Activated CD4-positive, alpha-beta T cell treated with anti-CD3 and anti-CD28 coated beads, Interleukin-2, amount 10 ng/mL, durations not matched to agents 24 days and 14 days (primary cell): ENCODE data around the gene C2CD3. TPM values are rescaled to one million over a fixed set of nuclear protein-coding genes. Genes with fewer than 3 reads are reported as not detected.

ENCODE experiments used
- DNase-seq: peaks from one replicate; pipeline ENCODE4 v3.0.0; 2022
- H3K27ac Mint-ChIP-seq: one replicate; pipeline ENCODE4 v1.8.0; 2022; ENCODE audit warnings: mild to moderate bottlenecking, mixed read lengths
- H3K27me3 Mint-ChIP-seq: one replicate; pipeline ENCODE4 v1.8.0; 2022; ENCODE audit warnings: mixed read lengths
- H3K36me3 Mint-ChIP-seq: one replicate; pipeline ENCODE4 v1.8.0; 2022; ENCODE audit warnings: low read depth, mild to moderate bottlenecking, mixed read lengths
- H3K4me1 Mint-ChIP-seq: one replicate; pipeline ENCODE4 v1.8.0; 2021; ENCODE audit warnings: mixed read lengths
- H3K4me3 Mint-ChIP-seq: one replicate; pipeline ENCODE4 v1.8.0; 2022; ENCODE audit warnings: mild to moderate bottlenecking, moderate library complexity, mixed read lengths
- H3K9me3 Mint-ChIP-seq: one replicate; pipeline ENCODE4 v1.8.0; 2021; ENCODE audit warnings: mixed read lengths
- intact Hi-C: fragments of 100-400 bp; cut with micrococcal nuclease; formaldehyde crosslinking; loops from one replicate; pipeline ENCODE4 v1.15.1; 2023
- total RNA-seq: library from RNA; stranded (reverse); gene quantifications from 2 replicates; pipeline ENCODE4 v1.2.3, GENCODE V29; 2022

Gene C2CD3
- total RNA-seq, 1 donor from 2014 or later, result 37.4 TPM

- no peak overlapping the region for H3K27ac Mint-ChIP-seq
- peaks cover 37% of the 10 kb centered on the region for H3K4me1 Mint-ChIP-seq
- peaks cover 30% of the 10 kb centered on the region for H3K36me3 Mint-ChIP-seq
- intact Hi-C loops, result loop anchor here (2.0 to 5.0 kb wide), 2 partner anchors 17 to 150 kb away; partner anchors contain the start of genes C2CD3 and PPME1
- H3K27me3 Mint-ChIP-seq, result no peaks in the 10 kb centered on the region
- DNase-seq, result no peak
- H3K9me3 Mint-ChIP-seq, result no peaks in the 10 kb centered on the region
- no peak overlapping the region for H3K4me3 Mint-ChIP-seq
Observed at GRCh38 chr11:74021998-74022397, 148.8 kb downstream of the C2CD3 start.

- Mint-ChIP-seq H3K27me3 (no peaks in the 10 kb centered on the region), H3K27ac (no peak overlapping the region), H3K4me3 (no peak overlapping the region), H3K4me1 (peaks cover 38% of the 10 kb centered on the region), H3K36me3 (peaks cover 32% of the 10 kb centered on the region), H3K9me3 (no peaks in the 10 kb centered on the region)
- DNase-seq, result no peak
- intact Hi-C loops, result loop anchor here (1.0 to 5.0 kb wide), 4 partner anchors 16 to 152 kb away; partner anchors contain the start of genes C2CD3, PPME1 and UCP2
Observed at GRCh38 chr11:74020539-74020938, 150.3 kb downstream of the C2CD3 start.

GRCh38 chr11:74019860-74020259 is 150.9 kb downstream of the C2CD3 start:
- intact Hi-C loops, result loop anchor here (1.0 to 5.0 kb wide), 5 partner anchors 9 to 152 kb away; partner anchors contain the start of genes C2CD3, PPME1 and UCP2
- peak; percentile 70 for DNase-seq
- Mint-ChIP-seq H3K4me1 (peaks cover 41% of the 10 kb centered on the region), H3K27ac (no peak overlapping the region), H3K36me3 (peaks cover 30% of the 10 kb centered on the region), H3K4me3 (no peak overlapping the region), H3K9me3 (no peaks in the 10 kb centered on the region), H3K27me3 (no peaks in the 10 kb centered on the region)

DNA sequence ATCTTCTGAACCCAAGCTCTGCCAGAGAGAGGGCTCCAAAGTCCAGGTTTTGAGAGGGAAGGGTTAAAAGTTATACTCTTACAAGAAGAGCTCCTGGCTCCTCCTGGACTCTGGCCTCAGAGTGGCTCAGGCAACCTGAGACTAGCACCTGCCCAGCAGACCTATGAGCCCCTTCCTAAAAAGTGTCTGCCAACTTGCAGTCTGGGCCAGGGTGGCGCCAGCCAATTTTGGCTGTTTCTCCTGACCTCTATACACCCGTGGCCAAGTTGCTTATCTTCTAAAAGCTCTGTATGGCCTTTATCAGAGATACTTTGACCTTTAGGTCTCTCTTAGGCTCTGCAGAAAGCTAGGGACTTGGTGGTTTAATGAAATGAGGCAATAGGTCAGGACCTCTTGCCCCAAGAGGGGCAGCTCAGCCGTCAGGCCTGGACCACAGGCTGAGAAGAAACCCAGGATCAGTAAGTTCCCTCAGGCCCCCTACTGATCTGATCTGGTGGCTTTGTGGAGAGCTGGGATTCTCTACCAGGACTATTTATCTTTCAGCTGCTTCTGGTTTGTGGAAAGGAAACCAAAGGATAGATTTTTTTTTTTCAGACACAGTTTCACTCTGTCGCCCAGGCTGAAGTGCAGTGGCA is 151.6 kb downstream of the C2CD3 start:
- Mint-ChIP-seq H3K4me3 (no peak overlapping the region), H3K9me3 (no peaks in the 10 kb centered on the region), H3K27me3 (no peaks in the 10 kb centered on the region), H3K36me3 (peaks cover 30% of the 10 kb centered on the region), H3K27ac (no peak overlapping the region), H3K4me1 (peaks cover 43% of the 10 kb centered on the region)
- intact Hi-C loops, result loop anchor here (1.0 kb wide), 1 partner anchor 8 kb away; no protein-coding TSS in a partner anchor
- DNase-seq, result peak; percentile 60

DNA sequence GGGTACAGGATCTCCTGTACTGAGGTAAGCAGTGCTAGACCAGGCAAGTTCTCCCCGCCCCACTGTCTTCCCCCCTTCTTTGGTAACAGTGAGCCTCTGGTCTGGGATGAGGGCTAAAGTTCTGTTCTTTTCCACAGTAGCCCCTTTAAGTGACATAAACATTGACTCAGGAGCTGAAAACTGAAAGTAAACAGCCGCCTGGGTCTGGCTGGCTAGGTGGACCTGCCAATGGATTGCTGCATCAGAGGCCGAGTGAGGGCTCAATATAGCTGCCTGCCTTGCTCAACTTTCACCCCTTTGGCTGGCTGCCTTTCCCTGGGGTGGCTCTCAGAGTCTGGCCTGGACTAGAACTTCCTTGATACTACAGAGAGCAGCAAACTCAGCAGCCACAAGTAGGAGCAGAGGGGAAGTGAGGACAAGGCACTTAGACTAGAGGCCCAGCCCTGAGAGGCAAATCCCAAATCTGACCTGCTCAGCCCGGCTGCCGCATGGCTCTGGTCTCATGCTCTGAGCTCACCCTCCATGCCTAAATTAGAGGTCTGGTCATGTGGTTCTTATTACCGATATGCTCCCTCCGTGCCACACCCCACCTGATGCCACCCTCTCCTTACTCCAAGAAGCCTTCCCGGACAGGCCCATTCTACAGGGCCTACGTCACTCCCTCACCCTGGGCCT is 152.3 kb downstream of the C2CD3 start:
- intact Hi-C loops, result loop anchor here (1.0 kb wide), 1 partner anchor 7 kb away; no protein-coding TSS in a partner anchor
- no peaks in the 10 kb centered on the region for H3K9me3 Mint-ChIP-seq
- no peak overlapping the region for H3K27ac Mint-ChIP-seq

DNA sequence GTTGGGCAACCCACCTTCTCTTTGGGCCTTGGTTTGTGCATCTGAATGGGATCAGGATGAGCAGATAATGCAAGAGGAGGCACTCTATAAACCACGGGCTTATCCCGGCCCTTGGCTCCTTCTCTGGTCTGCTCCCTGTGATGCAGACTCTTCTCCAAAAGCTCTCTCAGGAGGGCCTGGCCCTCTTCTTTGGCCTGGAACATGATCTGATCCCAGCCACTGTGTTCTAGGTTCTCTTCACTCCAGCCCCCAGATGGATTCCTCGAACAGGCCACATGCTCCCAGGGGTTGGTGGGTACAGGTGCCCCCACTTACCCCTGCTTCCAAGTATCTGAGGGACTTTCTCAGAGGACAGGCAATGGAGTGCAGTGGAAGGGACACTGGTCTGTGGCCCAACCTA is 153.2 kb downstream of the C2CD3 start:
- peaks cover 39% of the 10 kb centered on the region for H3K4me1 Mint-ChIP-seq

More for the DNA sequence above, 152.3 kb downstream of the C2CD3 start:
- Mint-ChIP-seq H3K4me1 (peaks cover 42% of the 10 kb centered on the region), H3K27me3 (no peaks in the 10 kb centered on the region), H3K36me3 (peaks cover 25% of the 10 kb centered on the region), H3K4me3 (peak overlapping the region; percentile 21)
- peak; percentile 58 for DNase-seq

GRCh38 chr11:74015919-74016684 is 154.7 kb downstream of the C2CD3 start:
- peaks cover 53% of the 10 kb centered on the region for H3K4me1 Mint-ChIP-seq
- DNase-seq, result peak; percentile 55
- intact Hi-C loops, result no loop called here
- peak overlapping the region; percentile 75 for H3K27ac Mint-ChIP-seq
- H3K4me3 Mint-ChIP-seq, result no peak overlapping the region
- H3K9me3 Mint-ChIP-seq, result no peaks in the 10 kb centered on the region
- no peaks in the 10 kb centered on the region for H3K27me3 Mint-ChIP-seq
- peaks cover 24% of the 10 kb centered on the region for H3K36me3 Mint-ChIP-seq

More for the DNA sequence above, 153.2 kb downstream of the C2CD3 start:
- Mint-ChIP-seq H3K27me3 (no peaks in the 10 kb centered on the region), H3K4me3 (no peak overlapping the region), H3K36me3 (peaks cover 21% of the 10 kb centered on the region), H3K27ac (no peak overlapping the region), H3K9me3 (no peaks in the 10 kb centered on the region)
- DNase-seq, result no peak
- intact Hi-C loops, result no loop called here

- peak overlapping the region; percentile 70 for H3K27ac Mint-ChIP-seq
- intact Hi-C loops, result no loop called here
- H3K27me3 Mint-ChIP-seq, result no peaks in the 10 kb centered on the region
- peaks cover 22% of the 10 kb centered on the region for H3K36me3 Mint-ChIP-seq
- peak overlapping the region; percentile 15 for H3K4me3 Mint-ChIP-seq
- no peaks in the 10 kb centered on the region for H3K9me3 Mint-ChIP-seq
- DNase-seq, result peak; percentile 62
- H3K4me1 Mint-ChIP-seq, result peaks cover 65% of the 10 kb centered on the region
Observed at GRCh38 chr11:74014880-74015279, 155.9 kb downstream of the C2CD3 start.

- peak overlapping the region; percentile 59 for H3K27ac Mint-ChIP-seq
- no peak for DNase-seq
- peaks cover 21% of the 10 kb centered on the region for H3K36me3 Mint-ChIP-seq
- no peak overlapping the region for H3K4me3 Mint-ChIP-seq
- intact Hi-C loops, result no loop called here
- no peaks in the 10 kb centered on the region for H3K9me3 Mint-ChIP-seq
- H3K27me3 Mint-ChIP-seq, result no peaks in the 10 kb centered on the region
- H3K4me1 Mint-ChIP-seq, result peaks cover 72% of the 10 kb centered on the region
Observed at GRCh38 chr11:74013141-74013540, 157.7 kb downstream of the C2CD3 start.

DNA sequence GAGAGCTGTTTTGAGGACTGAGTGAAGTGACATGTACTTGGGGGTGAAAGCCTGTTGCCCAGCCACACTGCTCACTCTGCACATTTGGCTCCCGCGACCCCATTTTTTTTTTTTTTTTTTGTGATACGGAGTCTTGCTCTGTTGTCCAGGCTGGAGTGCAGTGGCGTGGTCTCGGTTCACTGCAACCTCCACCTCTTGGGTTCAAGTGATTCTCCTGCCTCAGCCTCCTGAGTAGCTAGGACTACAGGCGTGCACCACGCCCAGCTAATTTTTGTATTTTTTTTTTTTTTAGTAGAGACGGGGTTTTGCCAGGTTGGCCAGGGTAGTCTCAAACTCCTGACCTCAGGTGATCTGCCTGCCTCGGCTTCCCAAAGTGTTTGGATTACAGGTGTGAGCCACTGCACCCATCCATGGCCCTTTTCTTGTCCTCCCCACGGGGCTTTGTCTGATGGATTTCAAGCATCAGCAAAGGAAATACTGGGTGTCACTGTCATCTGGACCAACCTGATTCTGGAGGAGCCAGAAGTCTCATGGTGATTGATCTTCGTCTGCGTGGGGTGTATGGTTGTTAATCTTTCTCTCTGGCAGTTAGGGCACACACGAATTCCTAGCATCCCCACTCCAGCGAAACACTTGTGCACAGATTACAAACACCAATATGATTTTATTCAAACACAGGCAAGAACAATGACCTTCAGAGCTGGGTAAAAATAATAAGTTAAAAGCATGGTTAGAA is 158.6 kb downstream of the C2CD3 start:
- no peaks in the 10 kb centered on the region for H3K9me3 Mint-ChIP-seq
- H3K4me3 Mint-ChIP-seq, result peak overlapping the region; percentile 53
- peaks cover 78% of the 10 kb centered on the region for H3K4me1 Mint-ChIP-seq
- H3K27me3 Mint-ChIP-seq, result no peaks in the 10 kb centered on the region
- peak; percentile 56 for DNase-seq
- intact Hi-C loops, result no loop called here
- peak overlapping the region; percentile 95 for H3K27ac Mint-ChIP-seq
- peaks cover 17% of the 10 kb centered on the region for H3K36me3 Mint-ChIP-seq

DNA sequence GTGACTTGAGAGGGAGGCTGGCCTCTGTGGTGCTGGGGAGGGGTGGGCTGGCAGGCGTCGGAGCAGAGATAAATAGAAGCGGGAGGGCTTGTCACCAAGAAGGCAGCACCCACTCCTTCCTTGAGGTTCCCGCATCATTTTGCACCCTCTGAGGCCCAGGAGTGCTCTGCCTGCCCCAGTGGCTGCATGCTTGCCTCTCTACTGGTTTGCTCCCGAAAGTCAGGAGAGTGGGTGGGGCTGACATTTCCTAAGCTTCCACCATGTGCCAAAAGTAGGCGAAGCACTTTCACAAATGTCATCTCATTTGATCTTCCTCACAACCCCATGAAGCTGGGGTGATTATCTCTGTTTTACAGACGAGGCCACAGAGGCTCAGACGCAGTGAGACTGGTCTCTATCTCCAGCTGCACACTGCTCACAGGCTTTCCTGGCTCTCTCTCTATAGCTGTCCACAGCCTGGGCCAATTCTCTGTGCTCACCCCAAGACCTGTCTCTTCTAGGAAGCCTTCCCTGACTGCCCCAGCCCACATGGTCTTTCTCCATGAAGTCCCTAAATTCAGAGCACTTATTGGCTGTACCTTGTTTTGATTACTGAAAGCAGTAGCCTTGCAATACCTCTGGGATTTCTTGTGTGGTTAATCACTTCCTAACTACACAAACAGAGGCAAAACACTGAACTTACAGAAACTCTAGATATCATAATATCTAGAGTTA is 159.3 kb downstream of the C2CD3 start:
- no peaks in the 10 kb centered on the region for H3K9me3 Mint-ChIP-seq
- DNase-seq, result peak; percentile 89
- peaks cover 10% of the 10 kb centered on the region for H3K36me3 Mint-ChIP-seq
- intact Hi-C loops, result loop anchor here (1.0 to 2.0 kb wide), 5 partner anchors 8 to 28 kb away; no protein-coding TSS in a partner anchor
- no peaks in the 10 kb centered on the region for H3K27me3 Mint-ChIP-seq
- peak overlapping the region; percentile 95 for H3K27ac Mint-ChIP-seq
- peak overlapping the region; percentile 44 for H3K4me3 Mint-ChIP-seq
- peaks cover 76% of the 10 kb centered on the region for H3K4me1 Mint-ChIP-seq

DNA sequence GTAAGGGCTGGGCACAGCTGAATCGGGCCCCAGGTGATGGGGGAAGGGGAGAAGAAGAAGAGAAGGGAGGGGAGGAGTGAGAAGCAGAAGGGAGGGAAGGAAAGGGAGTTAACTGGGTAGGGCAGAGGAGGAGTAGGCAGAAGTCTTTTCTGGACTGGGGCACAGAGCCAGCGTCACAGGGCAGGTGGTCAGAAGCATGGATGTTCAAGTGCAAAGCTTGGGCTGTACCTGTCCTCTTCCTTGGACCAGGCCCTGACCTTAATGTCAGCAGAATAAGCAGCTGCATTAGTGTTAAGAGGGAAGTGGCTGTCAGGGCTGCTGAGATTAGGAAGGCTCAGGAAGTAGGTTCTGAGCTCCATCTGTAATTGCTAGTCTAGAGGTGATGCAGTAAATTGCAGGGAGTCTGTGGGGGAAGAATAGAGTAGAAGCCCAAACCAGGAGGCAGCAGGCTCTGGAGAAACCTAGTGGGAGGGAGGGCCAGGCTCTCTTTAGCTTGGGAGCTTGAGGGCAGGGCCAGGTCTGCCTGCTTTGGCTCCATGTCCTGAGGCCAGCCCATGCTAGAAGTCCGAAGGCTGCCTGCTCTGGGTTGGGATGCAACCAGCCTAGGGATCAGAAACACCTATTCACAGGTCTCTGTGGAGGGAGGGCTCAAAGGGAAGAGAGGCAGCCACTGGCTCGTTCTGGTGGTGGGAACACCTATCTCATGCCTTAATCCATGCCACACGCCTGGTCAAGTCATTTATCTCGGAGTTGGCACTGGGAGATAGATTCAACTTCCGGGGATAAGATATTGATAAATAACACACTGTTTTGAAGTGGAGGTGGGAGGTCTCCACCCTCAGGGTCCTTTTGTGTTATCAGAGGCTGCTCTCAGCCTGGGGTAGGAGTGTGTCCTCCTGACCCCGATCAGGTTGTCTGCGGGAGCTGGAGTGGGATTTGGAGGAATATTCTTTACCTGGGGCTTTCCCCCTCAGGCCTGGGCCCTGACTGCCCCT is 160.2 kb downstream of the C2CD3 start:
- Mint-ChIP-seq H3K4me1 (peaks cover 78% of the 10 kb centered on the region), H3K36me3 (peaks cover 5% of the 10 kb centered on the region), H3K27me3 (no peaks in the 10 kb centered on the region), H3K27ac (peak overlapping the region; percentile 95), H3K9me3 (no peaks in the 10 kb centered on the region), H3K4me3 (peak overlapping the region; percentile 44)
- intact Hi-C loops, result loop anchor here (1.0 to 2.0 kb wide), 5 partner anchors 9 to 27 kb away; no protein-coding TSS in a partner anchor
- DNase-seq, result peak; percentile 61
